MG63 (cell line): ENCODE data around the gene OR52A1. TPM values are rescaled to one million over a fixed set of nuclear protein-coding genes. Genes with fewer than 3 reads are reported as not detected.
"Not testable (repeated sequence)": the region's sequence is repeated elsewhere in the genome, so short reads cannot be mapped to it uniquely, and the experiment has no call there.

Experiments
- DNase-seq: peaks from one replicate; pipeline ENCODE4 v3.0.0-alpha.2; 2020
- H3K27me3 ChIP-seq: fragments of 250-450 bp; sonication (Bioruptor Pico); 2 replicates; pipeline ENCODE4 v1.5.1; 2020; ENCODE audit warnings: mild to moderate bottlenecking, moderate library complexity
- H3K36me3 ChIP-seq: fragments of 250-450 bp; sonication (Bioruptor Pico); 2 replicates; pipeline ENCODE4 v1.5.1; 2020; ENCODE audit warnings: mild to moderate bottlenecking, moderate library complexity
- H3K4me3 ChIP-seq: fragments of 250-450 bp; sonication (Bioruptor Pico); 2 replicates; pipeline ENCODE4 v1.5.1; 2020; ENCODE audit warnings: mild to moderate bottlenecking, moderate library complexity
- H3K9me3 ChIP-seq: fragments of 250-450 bp; sonication (Bioruptor Pico); 2 replicates; pipeline ENCODE4 v1.5.1; 2020; ENCODE audit warnings: mild to moderate bottlenecking, moderate library complexity
- total RNA-seq: library from RNA; depleted of rRNA; stranded (reverse); fragments of >200 nt; shearing (Covaris generic); gene quantifications from 2 replicates; pipeline ENCODE4 v1.2.3, GENCODE V29; 2014; ENCODE audit warnings: low replicate concordance; rRNA removed

The OR52A1 gene
- not detected in 2 replicates for total RNA-seq

GRCh38 chr11:5154657-5155056 lies at the start of gene OR52A1:
TSS of gene OR52A1 (minus strand) at chr11:5154757. CDS start at chr11:5152369, 2,388 bp downstream.
- no peak for DNase-seq
- no peak within 1 kb of the TSS for H3K4me3 ChIP-seq
- H3K27me3 ChIP-seq: no peaks in the 10 kb centered on the region; the same call in 1 of the 2 replicates
- no peaks in the 10 kb centered on the region for H3K36me3 ChIP-seq
- H3K9me3 ChIP-seq: no peaks in the 10 kb centered on the region

- Histone ChIP-seq H3K9me3 (no peaks in the 10 kb centered on the region), H3K27me3 (no peaks in the 10 kb centered on the region), H3K36me3 (no peaks in the 10 kb centered on the region), H3K4me3 (no peak overlapping the region)
- no peak for DNase-seq
These were observed 48.8 kb upstream of the OR52A1 start for GRCh38 chr11:5203366-5203765.

GRCh38 chr11:5200582-5200981 lies 46.0 kb upstream of the OR52A1 start, which contains the start of gene OR51V1:
TSS of gene OR51V1 (minus strand) at chr11:5200682. CDS start at chr11:5200682, 0 bp downstream.
- no peak for DNase-seq
- no peaks in the 10 kb centered on the region for H3K27me3 ChIP-seq
- no peaks in the 10 kb centered on the region for H3K9me3 ChIP-seq
- no peaks in the 10 kb centered on the region for H3K36me3 ChIP-seq
- no peak within 1 kb of the TSS for H3K4me3 ChIP-seq

- H3K9me3 ChIP-seq: no peaks in the 10 kb centered on the region; the same call in 1 of the 2 replicates
- DNase-seq: no peak
- H3K4me3 ChIP-seq: no peak overlapping the region
- no peaks in the 10 kb centered on the region for H3K27me3 ChIP-seq
- no peaks in the 10 kb centered on the region for H3K36me3 ChIP-seq
These were observed 43.7 kb upstream of the OR52A1 start for GRCh38 chr11:5198285-5198684.

- DNase-seq: no peak
- H3K36me3 ChIP-seq: no peaks in the 10 kb centered on the region
- no peaks in the 10 kb centered on the region for H3K27me3 ChIP-seq
- no peak overlapping the region for H3K4me3 ChIP-seq
- no peaks in the 10 kb centered on the region; the same call in 1 of the 2 replicates for H3K9me3 ChIP-seq
These were observed 43.0 kb upstream of the OR52A1 start for GRCh38 chr11:5197536-5197935.

GRCh38 chr11:5196731-5197130 lies 42.2 kb upstream of the OR52A1 start:
- Histone ChIP-seq H3K36me3 (no peaks in the 10 kb centered on the region), H3K9me3 (no peaks in the 10 kb centered on the region; the same call in 1 of the 2 replicates)
- no peak for DNase-seq

GRCh38 chr11:5196067-5196466 lies 41.5 kb upstream of the OR52A1 start:
- Histone ChIP-seq H3K9me3 (no peaks in the 10 kb centered on the region; the same call in 1 of the 2 replicates), H3K4me3 (no peak overlapping the region), H3K27me3 (no peaks in the 10 kb centered on the region), H3K36me3 (no peaks in the 10 kb centered on the region)
- DNase-seq: no peak

More at GRCh38 chr11:5196731-5197130, 42.2 kb upstream of the OR52A1 start:
- no peaks in the 10 kb centered on the region for H3K27me3 ChIP-seq
- no peak overlapping the region for H3K4me3 ChIP-seq

GRCh38 chr11:5192738-5193137 lies 38.2 kb upstream of the OR52A1 start:
- Histone ChIP-seq H3K4me3 (no peak overlapping the region), H3K9me3 (no peaks in the 10 kb centered on the region; the same call in 1 of the 2 replicates), H3K27me3 (no peaks in the 10 kb centered on the region), H3K36me3 (no peaks in the 10 kb centered on the region)
- DNase-seq: no peak

GRCh38 chr11:5188201-5188600 lies 33.6 kb upstream of the OR52A1 start:
- Histone ChIP-seq H3K27me3 (no peaks in the 10 kb centered on the region), H3K4me3 (no peak overlapping the region), H3K9me3 (no peaks in the 10 kb centered on the region), H3K36me3 (no peaks in the 10 kb centered on the region)
- no peak for DNase-seq

- no peaks in the 10 kb centered on the region for H3K36me3 ChIP-seq
- no peaks in the 10 kb centered on the region for H3K9me3 ChIP-seq
- DNase-seq: no peak
- H3K4me3 ChIP-seq: no peak overlapping the region
- no peaks in the 10 kb centered on the region for H3K27me3 ChIP-seq
These were observed 23.7 kb upstream of the OR52A1 start for GRCh38 chr11:5178046-5178837.

GRCh38 chr11:5174934-5175333 lies 20.4 kb upstream of the OR52A1 start:
- no peaks in the 10 kb centered on the region for H3K36me3 ChIP-seq
- DNase-seq: no peak

GRCh38 chr11:5171856-5172255 lies 17.3 kb upstream of the OR52A1 start:
- no peaks in the 10 kb centered on the region for H3K27me3 ChIP-seq
- no peaks in the 10 kb centered on the region for H3K36me3 ChIP-seq
- no peak overlapping the region for H3K4me3 ChIP-seq
- no peak for DNase-seq
- no peaks in the 10 kb centered on the region for H3K9me3 ChIP-seq

More at GRCh38 chr11:5174934-5175333, 20.4 kb upstream of the OR52A1 start:
- H3K9me3 ChIP-seq: no peaks in the 10 kb centered on the region
- H3K27me3 ChIP-seq: no peaks in the 10 kb centered on the region
- no peak overlapping the region for H3K4me3 ChIP-seq

GRCh38 chr11:5165898-5166297 lies 11.3 kb upstream of the OR52A1 start:
- not testable (repeated sequence) for H3K9me3 ChIP-seq, DNase-seq, H3K4me3 ChIP-seq, H3K36me3 ChIP-seq, H3K27me3 ChIP-seq

GRCh38 chr11:5164807-5165206 lies 10.2 kb upstream of the OR52A1 start:
- not testable (repeated sequence) for DNase-seq, H3K27me3 ChIP-seq, H3K36me3 ChIP-seq, H3K9me3 ChIP-seq, H3K4me3 ChIP-seq

GRCh38 chr11:5161045-5161444 lies 6.5 kb upstream of the OR52A1 start:
- not testable (repeated sequence) for H3K9me3 ChIP-seq, H3K36me3 ChIP-seq, DNase-seq, H3K27me3 ChIP-seq, H3K4me3 ChIP-seq

- DNase-seq, H3K9me3 ChIP-seq: not testable (repeated sequence)
These were observed 5.7 kb upstream of the OR52A1 start for GRCh38 chr11:5160217-5160616.

GRCh38 chr11:5159806-5160205 lies 5.2 kb upstream of the OR52A1 start:
- Histone ChIP-seq H3K27me3 (no peaks in the 10 kb centered on the region; the same call in 1 of the 2 replicates), H3K9me3 (no peaks in the 10 kb centered on the region), H3K36me3 (no peaks in the 10 kb centered on the region), H3K4me3 (no peak overlapping the region)
- DNase-seq: no peak

More at GRCh38 chr11:5160217-5160616, 5.7 kb upstream of the OR52A1 start:
- H3K36me3 ChIP-seq, H3K27me3 ChIP-seq, H3K4me3 ChIP-seq: not testable (repeated sequence)
